IgD-negative memory B cell (primary cell): Measurements from ENCODE around the gene ROBO3. TPM values are rescaled to one million over a fixed set of nuclear protein-coding genes. Genes with fewer than 3 reads are reported as not detected.

Experiments used
- H3K27ac Mint-ChIP-seq, 3 donors: one replicate each; pipeline ENCODE4 v1.8.0; 2020 to 2022; ENCODE audit warnings: mild to moderate bottlenecking in 3 of 3, mixed read lengths in 3 of 3, moderate library complexity in 1 of 3
- H3K27me3 Mint-ChIP-seq: one replicate; pipeline ENCODE4 v1.8.0; 2021; ENCODE audit warnings: mixed read lengths
- H3K36me3 Mint-ChIP-seq: one replicate; pipeline ENCODE4 v1.8.0; 2020; ENCODE audit warnings: mild to moderate bottlenecking, mixed read lengths
- H3K4me1 Mint-ChIP-seq, 3 donors: one replicate each; pipeline ENCODE4 v1.8.0; 2020 to 2022; ENCODE audit warnings: mixed read lengths in 3 of 3, mild to moderate bottlenecking in 1 of 3
- H3K4me3 Mint-ChIP-seq, 4 donors: one replicate each; pipeline ENCODE4 v1.8.0; 2020 to 2022; ENCODE audit warnings: mild to moderate bottlenecking in 4 of 4, mixed read lengths in 4 of 4, moderate library complexity in 3 of 4
- H3K9me3 Mint-ChIP-seq, 3 donors: one replicate each; pipeline ENCODE4 v1.8.0; 2020 to 2021; ENCODE audit warnings: mixed read lengths in 3 of 3, mild to moderate bottlenecking in 1 of 3
- polyA plus RNA-seq: library from polyadenylated mRNA; unstranded; fragments of 300-500 nt; fragmentation: Illumina TruSeq; gene quantifications from one replicate; pipeline ENCODE4 v1.2.3, GENCODE V29; 2021

ROBO3 gene
- polyA plus RNA-seq, 1 donor from 2014 or later, result not detected

- Mint-ChIP-seq H3K4me1 (peaks cover 0 to 10% (median 9%) of the 10 kb centered on the region in 3 donors), H3K27ac (peak overlapping the region in 2 of 3 donors; percentile 36 to 59), H3K27me3 (peaks cover 27% of the 10 kb centered on the region), H3K36me3 (no peaks in the 10 kb centered on the region), H3K4me3 (peak overlapping the region; percentile 78 to 94 (median 88)), H3K9me3 (peaks cover 0 to 6% (median 0%) of the 10 kb centered on the region in 3 donors)
Observed at GRCh38 chr11:124875943-124876817, 10.9 kb downstream of the ROBO3 start.

- peak overlapping the region; percentile 78 to 94 (median 88) for H3K4me3 Mint-ChIP-seq
- H3K9me3 Mint-ChIP-seq, result peaks cover 0 to 6% (median 0%) of the 10 kb centered on the region in 3 donors
- H3K27ac Mint-ChIP-seq, result peak overlapping the region in 1 of 3 donors; percentile 53
- H3K27me3 Mint-ChIP-seq, result peaks cover 26% of the 10 kb centered on the region
- peaks cover 0 to 10% (median 9%) of the 10 kb centered on the region in 3 donors for H3K4me1 Mint-ChIP-seq
- H3K36me3 Mint-ChIP-seq, result no peaks in the 10 kb centered on the region
Observed at GRCh38 chr11:124876818-124877630, 11.8 kb downstream of the ROBO3 start.

DNA sequence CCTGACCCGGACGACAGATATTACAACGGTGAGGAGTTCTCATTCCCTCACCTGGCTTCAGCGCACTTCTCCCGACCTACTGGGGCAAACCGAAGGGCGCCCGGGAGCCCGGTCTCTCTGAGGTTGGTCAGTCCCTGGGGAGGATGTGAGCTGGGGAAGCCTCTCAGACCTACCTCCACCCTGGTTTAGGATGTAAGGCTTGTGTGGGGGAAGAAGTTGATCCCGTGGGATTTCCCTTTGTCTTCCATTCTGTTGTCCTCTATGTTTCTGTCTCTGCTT, 12.3 kb downstream of the ROBO3 start:
- peaks cover 26% of the 10 kb centered on the region for H3K27me3 Mint-ChIP-seq
- H3K4me3 Mint-ChIP-seq, result peak overlapping the region; percentile 25 to 83 (median 69)
- H3K9me3 Mint-ChIP-seq, result peaks cover 0 to 6% (median 0%) of the 10 kb centered on the region in 3 donors
- peaks cover 0 to 10% (median 9%) of the 10 kb centered on the region in 3 donors for H3K4me1 Mint-ChIP-seq
- peak overlapping the region in 1 of 3 donors; percentile 53 for H3K27ac Mint-ChIP-seq
- no peaks in the 10 kb centered on the region for H3K36me3 Mint-ChIP-seq

DNA sequence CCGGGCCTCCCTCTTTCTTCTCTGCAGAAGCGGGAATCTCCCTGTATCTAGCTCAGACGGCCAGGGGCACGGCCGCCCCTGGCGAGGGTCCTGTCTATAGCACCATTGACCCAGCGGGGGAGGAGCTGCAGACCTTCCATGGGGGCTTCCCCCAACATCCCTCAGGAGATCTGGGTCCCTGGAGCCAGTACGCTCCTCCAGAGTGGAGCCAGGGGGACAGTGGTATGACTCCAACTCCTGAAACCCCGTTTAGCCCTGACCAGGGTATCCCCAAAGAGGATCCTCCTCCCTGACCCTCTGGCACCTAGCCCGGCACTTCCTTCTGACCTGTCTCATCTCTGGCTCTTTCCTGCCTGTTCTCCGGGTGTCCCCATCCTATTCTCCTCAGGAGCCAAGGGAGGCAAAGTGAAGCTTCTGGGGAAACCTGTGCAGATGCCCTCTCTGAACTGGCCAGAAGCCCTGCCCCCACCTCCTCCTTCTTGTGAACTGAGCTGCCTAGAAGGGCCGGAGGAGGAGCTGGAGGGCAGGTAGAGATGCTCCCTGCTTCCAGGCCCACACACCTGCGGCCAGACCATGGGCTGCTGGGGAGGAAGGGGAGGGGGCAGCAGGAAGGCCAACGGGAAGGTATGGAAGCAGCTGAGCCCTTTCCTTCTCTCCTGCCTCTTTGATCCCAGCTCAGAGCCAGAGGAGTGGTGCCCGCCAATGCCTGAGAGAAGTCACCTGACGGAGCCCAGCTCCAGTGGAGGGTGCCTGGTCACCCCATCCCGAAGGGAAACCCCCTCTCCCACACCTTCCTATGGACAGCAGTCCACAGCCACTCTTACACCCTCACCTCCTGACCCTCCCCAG, 12.9 kb downstream of the ROBO3 start:
- Mint-ChIP-seq H3K4me3 (peak overlapping the region in 3 of 4 donors; percentile 25 to 70 (median 48)), H3K4me1 (peaks cover 0 to 10% (median 9%) of the 10 kb centered on the region in 3 donors), H3K9me3 (peaks cover 0 to 6% (median 0%) of the 10 kb centered on the region in 3 donors), H3K27ac (peak overlapping the region in 1 of 3 donors; percentile 53), H3K36me3 (no peaks in the 10 kb centered on the region), H3K27me3 (peaks cover 25% of the 10 kb centered on the region)

- Mint-ChIP-seq H3K36me3 (no peaks in the 10 kb centered on the region), H3K27me3 (peaks cover 25% of the 10 kb centered on the region), H3K9me3 (peaks cover 0 to 6% (median 0%) of the 10 kb centered on the region in 3 donors), H3K4me1 (peaks cover 0 to 9% (median 8%) of the 10 kb centered on the region in 3 donors), H3K27ac (no peak overlapping the region), H3K4me3 (peak overlapping the region in 3 of 4 donors; percentile 30 to 56 (median 48))
Observed at GRCh38 chr11:124878759-124879492, 13.7 kb downstream of the ROBO3 start.

DNA sequence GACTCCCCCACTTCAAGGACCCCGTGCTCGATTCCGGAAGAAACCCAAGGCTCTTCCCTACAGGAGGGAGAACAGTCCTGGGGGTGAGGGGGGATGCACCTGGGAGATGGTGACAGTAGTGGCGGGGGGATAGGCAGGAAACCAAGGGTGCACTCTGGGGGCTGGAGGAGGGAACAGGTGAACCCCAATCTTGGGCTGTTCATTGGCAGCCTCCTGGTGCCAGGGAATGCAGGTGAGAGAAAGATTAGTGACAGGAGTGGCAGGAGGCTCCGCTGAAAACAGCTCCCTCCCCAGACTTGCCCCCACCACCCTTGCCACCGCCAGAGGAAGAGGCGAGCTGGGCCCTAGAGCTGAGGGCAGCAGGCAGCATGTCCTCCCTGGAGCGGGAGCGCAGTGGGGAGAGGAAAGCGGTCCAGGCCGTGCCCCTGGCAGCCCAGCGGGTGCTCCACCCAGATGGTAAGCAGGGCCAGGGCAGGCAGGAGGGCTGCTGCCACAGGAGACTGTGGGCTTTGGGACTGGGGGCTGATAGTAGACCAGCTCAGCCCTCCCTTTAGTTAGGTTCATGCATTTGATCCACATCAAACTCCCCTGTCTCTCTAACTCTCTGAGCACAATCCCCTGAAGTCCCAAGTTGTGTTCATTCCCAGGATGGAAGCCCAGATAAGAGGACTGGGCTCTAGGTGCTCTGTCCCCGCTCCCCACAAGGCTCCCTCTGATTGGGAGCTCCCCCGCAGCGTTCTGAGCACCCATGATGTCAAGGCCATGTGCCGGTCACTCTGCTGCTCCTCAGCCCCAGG, 14.5 kb downstream of the ROBO3 start:
- Mint-ChIP-seq H3K4me3 (peak overlapping the region in 1 of 4 donors; percentile 30), H3K9me3 (peaks cover 0 to 6% (median 0%) of the 10 kb centered on the region in 3 donors), H3K27ac (no peak overlapping the region), H3K27me3 (peaks cover 30% of the 10 kb centered on the region), H3K4me1 (peaks cover 0 to 9% (median 8%) of the 10 kb centered on the region in 3 donors), H3K36me3 (no peaks in the 10 kb centered on the region)

- H3K4me1 Mint-ChIP-seq, result peaks cover 0 to 9% (median 8%) of the 10 kb centered on the region in 3 donors
- peaks cover 0 to 6% (median 0%) of the 10 kb centered on the region in 3 donors for H3K9me3 Mint-ChIP-seq
- no peak overlapping the region for H3K4me3 Mint-ChIP-seq
- H3K27ac Mint-ChIP-seq, result no peak overlapping the region
- peaks cover 29% of the 10 kb centered on the region for H3K27me3 Mint-ChIP-seq
- no peaks in the 10 kb centered on the region for H3K36me3 Mint-ChIP-seq
Observed at GRCh38 chr11:124880290-124880611, 15.0 kb downstream of the ROBO3 start.

DNA sequence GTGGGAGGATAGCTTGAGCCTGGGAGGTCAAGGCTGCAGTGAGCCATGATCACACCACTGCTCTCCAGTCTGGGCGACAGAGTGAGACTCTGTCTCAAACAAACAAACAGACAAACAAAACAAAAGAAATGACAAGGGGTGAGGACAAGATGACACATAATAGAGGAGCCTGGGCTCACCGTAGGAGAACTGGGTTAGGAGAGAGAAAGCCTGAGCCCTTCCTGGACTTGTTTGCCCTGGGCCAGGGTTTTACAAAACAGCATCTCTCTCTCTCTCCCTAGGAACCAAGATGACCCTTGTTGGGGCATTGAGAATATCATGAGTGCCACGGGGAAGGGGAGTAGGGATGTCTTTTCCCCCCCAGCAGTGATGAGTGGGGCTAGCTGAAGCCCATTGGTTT, 15.7 kb downstream of the ROBO3 start:
- Mint-ChIP-seq H3K4me1 (peaks cover 0 to 9% (median 8%) of the 10 kb centered on the region in 3 donors), H3K27me3 (peaks cover 30% of the 10 kb centered on the region), H3K4me3 (no peak overlapping the region), H3K27ac (no peak overlapping the region), H3K9me3 (peaks cover 0 to 6% (median 0%) of the 10 kb centered on the region in 3 donors), H3K36me3 (no peaks in the 10 kb centered on the region)

DNA sequence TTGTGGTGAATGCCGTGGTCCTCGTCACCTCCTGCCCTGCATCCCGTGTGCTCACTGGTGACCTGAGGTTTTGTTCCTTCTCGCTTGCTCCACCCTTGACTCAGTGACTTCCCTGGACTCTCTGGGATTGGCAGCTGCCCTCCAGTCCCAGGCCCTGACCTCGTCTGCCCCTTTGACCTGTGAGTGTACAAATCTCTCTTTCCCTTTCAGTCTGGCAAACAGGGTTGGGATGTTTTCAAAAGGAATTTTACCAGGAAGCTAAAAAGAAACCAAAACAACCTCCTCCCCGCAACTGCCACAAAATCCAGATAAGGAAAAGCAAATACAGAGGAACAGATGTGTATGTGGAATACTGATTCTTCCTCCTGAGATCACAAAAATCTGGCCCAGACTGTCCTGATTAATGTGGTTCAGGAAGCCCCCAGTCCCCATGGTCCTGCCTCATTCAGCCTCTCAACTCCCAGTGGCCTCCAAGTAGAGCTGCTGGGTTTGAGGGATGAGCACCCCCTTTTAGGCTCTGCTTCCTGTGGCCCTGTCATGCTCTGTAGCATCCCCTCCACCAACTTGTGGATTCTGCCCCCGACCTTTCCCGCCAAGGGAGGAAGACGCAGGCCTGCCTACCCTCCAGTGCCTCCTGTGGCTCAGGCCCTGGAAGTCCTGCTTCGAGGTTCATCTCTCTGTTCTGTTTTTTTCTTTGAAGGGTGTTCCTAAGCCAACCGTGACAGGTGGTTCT, 17.3 kb downstream of the ROBO3 start:
- H3K36me3 Mint-ChIP-seq, result no peaks in the 10 kb centered on the region
- H3K4me3 Mint-ChIP-seq, result no peak overlapping the region
- H3K27ac Mint-ChIP-seq, result no peak overlapping the region
- peaks cover 0 to 3% (median under 1%) of the 10 kb centered on the region in 3 donors for H3K4me1 Mint-ChIP-seq
- peaks cover 25% of the 10 kb centered on the region for H3K27me3 Mint-ChIP-seq
- H3K9me3 Mint-ChIP-seq, result peaks cover 0 to 4% (median 0%) of the 10 kb centered on the region in 3 donors

DNA sequence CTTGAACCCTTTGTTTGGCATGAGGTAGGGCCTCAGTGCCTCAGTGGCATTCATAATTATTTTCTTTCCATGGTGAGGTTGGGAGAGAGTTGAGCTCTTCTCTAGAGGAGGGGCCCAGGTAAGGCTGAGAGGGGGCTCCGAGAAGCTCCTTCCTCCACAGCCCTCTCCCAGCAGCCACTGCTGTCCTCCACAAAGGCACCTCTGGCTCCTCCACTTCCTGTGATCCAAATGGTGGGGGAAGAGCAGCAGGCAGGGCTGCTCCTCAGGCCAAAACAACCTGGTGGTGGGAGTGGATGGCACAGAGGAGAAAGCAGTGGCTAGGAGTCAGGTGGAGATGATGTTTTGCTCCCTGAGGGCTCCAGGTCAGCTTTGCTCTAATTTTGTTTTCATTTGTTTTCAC, 19.1 kb downstream of the ROBO3 start:
- Mint-ChIP-seq H3K4me1 (no peaks in the 10 kb centered on the region), H3K27ac (no peak overlapping the region), H3K9me3 (no peaks in the 10 kb centered on the region), H3K4me3 (no peak overlapping the region), H3K27me3 (peaks cover 19% of the 10 kb centered on the region), H3K36me3 (no peaks in the 10 kb centered on the region)

- no peaks in the 10 kb centered on the region for H3K36me3 Mint-ChIP-seq
- H3K4me3 Mint-ChIP-seq, result no peak overlapping the region
- H3K4me1 Mint-ChIP-seq, result no peaks in the 10 kb centered on the region
- no peak overlapping the region for H3K27ac Mint-ChIP-seq
- peaks cover 19% of the 10 kb centered on the region for H3K27me3 Mint-ChIP-seq
- no peaks in the 10 kb centered on the region for H3K9me3 Mint-ChIP-seq
Observed at GRCh38 chr11:124884869-124885479, 19.7 kb downstream of the ROBO3 start.

DNA sequence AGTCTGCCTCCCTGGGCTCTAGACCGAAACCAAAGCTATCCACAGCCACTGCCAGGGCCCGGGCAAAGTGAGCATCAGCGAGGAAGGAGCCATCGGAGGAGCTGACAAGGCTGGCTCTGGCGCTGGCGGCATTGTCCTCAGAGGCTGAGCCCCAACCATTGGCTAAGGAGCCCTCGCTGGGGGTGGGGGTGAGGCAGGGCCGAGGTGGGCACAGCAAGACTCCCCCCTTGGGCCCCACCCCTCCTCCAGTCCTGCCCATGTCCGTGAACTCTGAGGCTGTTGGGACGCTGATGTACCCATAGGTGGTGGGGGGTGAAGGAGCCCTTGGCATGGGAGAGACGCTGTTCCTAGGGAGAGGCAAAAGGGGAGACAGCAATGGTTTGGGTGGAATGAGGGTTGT, 21.2 kb downstream of the ROBO3 start:
- peaks cover 19% of the 10 kb centered on the region for H3K27me3 Mint-ChIP-seq

More for the DNA sequence above, 21.2 kb downstream of the ROBO3 start:
- no peaks in the 10 kb centered on the region for H3K4me1 Mint-ChIP-seq
- no peak overlapping the region for H3K4me3 Mint-ChIP-seq
- no peak overlapping the region for H3K27ac Mint-ChIP-seq
- H3K36me3 Mint-ChIP-seq, result no peaks in the 10 kb centered on the region
- no peaks in the 10 kb centered on the region for H3K9me3 Mint-ChIP-seq
